BLaER1 (cell line): ENCODE data around the gene SLC2A4RG.
A peak's percentile ranks its signal among the peaks of the same experiment; 100 is the strongest.

Experiments used
- H3K27ac ChIP-seq: shearing (Covaris generic); formaldehyde crosslinking; 2 replicates; pipeline ENCODE4 v1.8.1; 2022
- H3K27me3 ChIP-seq: shearing (Covaris generic); formaldehyde crosslinking; 2 replicates; pipeline ENCODE4 v1.8.1; 2022
- H3K36me3 ChIP-seq: shearing (Covaris generic); formaldehyde crosslinking; 2 replicates; pipeline ENCODE4 v1.8.1; 2022
- H3K4me1 ChIP-seq: shearing (Covaris generic); formaldehyde crosslinking; 2 replicates; pipeline ENCODE4 v1.8.1; 2022
- H3K4me2 ChIP-seq: shearing (Covaris generic); formaldehyde crosslinking; 2 replicates; pipeline ENCODE4 v1.8.1; 2022
- H3K4me3 ChIP-seq: shearing (Covaris generic); formaldehyde crosslinking; 2 replicates; pipeline ENCODE4 v1.8.1; 2022
- H3K9ac ChIP-seq: shearing (Covaris generic); formaldehyde crosslinking; 2 replicates; pipeline ENCODE4 v1.8.1; 2022
- H3K9me3 ChIP-seq: shearing (Covaris generic); formaldehyde crosslinking; 2 replicates; pipeline ENCODE4 v1.8.1; 2022
- H4K20me1 ChIP-seq: shearing (Covaris generic); formaldehyde crosslinking; 2 replicates; pipeline ENCODE4 v1.8.1; 2022
- Cebpa-rat ChIP-seq: shearing (Covaris generic); IDR thresholded peaks from 2 replicates; pipeline ENCODE4 v1.8.1; 2022

Gene SLC2A4RG

DNA sequence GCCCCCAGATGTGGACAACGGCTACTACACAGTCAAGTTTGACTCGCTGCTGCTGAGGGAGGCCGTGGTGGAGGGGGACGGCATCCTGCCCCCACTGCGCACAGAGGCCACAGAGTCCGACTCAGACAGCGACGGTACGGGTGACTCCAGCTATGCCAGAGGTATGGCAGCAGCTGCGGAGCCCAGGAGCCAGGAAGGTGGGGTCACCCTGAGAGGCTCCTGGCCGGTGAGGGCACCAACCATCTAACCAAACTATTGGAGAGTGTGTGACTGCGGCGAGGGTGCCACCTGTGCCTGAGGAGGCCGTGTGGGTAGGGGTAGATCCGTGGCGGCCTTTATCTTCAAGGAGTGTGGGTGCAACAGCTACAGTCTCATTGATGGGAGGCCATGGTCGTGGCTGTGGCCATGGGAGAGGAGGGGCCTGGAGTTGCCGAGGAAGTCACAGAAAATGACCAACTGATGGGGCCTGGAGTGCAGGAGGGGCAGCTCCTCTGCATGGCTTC lies 5.9 kb upstream of the SLC2A4RG start:
- Histone ChIP-seq H3K4me2 (peak overlapping the region; percentile 99), H3K4me1 (peaks cover 95% of the 10 kb centered on the region), H3K36me3 (peaks cover 29% of the 10 kb centered on the region), H3K4me3 (no peak overlapping the region), H3K9ac (0 out of 2 replicates have a peak overlapping the region, but pooled peaks have one; percentile 29), H4K20me1 (peaks cover 17% of the 10 kb centered on the region), H3K9me3 (no peaks in the 10 kb centered on the region), H3K27me3 (no peaks in the 10 kb centered on the region), H3K27ac (peak overlapping the region; percentile 85)
- no peak for TF ChIP-seq Cebpa-rat

DNA sequence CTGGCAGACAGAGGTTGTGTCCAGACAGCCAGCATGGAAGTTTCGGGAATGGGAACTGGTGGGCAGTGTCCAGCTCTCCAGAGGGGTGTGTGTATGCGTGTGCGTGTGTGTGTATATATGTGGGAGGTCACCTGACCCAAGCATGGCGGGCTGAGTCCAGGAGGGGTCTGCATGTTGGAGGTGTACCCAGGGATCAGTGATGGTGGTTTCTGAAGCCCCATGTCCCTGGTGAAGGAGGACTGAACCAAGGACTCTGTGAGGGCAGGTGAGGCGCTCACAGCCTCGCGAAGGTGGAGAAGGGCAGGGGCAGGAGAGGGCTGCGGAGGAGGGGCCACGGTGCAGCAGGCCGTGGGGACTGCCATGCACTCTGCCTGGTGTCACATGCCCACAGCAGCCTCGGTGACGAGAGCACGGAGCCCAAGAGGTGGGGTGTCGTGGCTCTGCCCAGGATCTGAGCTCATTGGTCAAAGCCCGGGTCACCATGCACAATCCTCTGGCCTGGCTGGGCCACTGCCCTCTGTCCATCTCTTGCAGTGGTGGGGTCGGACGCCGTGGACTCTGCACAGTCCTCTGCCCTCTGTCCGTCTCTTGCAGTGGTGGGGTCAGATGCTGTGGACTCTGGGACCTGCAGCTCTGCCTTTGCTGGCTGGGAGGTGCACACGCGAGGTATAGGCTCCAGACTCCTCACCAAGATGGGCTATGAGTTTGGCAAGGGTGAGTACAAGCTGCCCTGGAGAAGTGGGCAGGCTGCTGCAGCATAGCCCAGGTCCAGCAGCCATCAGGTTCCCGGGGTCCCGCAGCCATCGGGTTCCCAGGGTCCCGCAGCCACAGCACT lies 5.2 kb upstream of the SLC2A4RG start:
- Histone ChIP-seq H3K27me3 (no peaks in the 10 kb centered on the region), H4K20me1 (peaks cover 23% of the 10 kb centered on the region), H3K36me3 (peaks cover 29% of the 10 kb centered on the region), H3K27ac (peak overlapping the region; percentile 85), H3K4me2 (peak overlapping the region; percentile 99), H3K4me3 (no peak overlapping the region), H3K4me1 (peaks cover 95% of the 10 kb centered on the region), H3K9me3 (no peaks in the 10 kb centered on the region), H3K9ac (no peak overlapping the region)
- TF ChIP-seq Cebpa-rat, result no peak

DNA sequence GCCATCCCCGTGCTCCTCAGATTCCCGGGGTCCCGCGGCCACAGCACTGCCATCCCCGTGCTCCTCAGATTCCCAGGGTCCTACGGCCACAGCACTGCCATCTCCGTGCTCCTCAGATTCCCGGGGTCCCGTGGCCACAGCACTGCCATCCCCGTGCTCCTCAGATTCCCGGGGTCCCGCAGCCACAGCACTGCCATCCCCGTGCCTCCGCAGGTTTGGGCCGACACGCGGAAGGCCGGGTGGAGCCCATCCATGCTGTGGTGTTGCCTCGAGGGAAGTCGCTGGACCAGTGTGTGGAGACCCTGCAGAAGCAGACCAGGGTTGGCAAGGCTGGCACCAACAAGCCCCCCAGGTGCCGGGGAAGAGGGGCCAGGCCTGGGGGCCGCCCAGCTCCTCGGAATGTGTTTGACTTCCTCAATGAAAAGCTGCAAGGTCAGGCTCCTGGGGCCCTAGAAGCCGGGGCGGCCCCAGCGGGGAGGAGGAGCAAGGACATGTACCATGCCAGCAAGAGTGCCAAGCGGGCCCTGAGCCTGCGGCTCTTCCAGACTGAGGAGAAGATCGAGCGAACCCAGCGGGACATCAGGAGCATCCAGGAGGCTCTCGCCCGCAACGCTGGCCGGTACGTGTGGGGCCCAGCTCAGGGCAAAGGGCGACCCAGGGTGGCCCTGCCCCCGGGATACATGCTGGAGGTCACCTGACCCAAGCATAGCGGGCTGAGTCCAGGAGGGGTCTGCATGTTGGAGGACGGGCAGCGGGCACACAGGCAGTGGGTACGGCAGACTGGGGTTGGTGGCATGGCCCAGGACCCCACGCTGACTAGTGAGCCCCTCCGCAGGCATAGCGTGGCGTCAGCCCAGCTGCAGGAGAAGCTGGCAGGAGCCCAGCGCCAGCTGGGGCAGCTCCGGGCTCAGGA lies 4.4 kb upstream of the SLC2A4RG start:
- H3K4me2 ChIP-seq, result peak overlapping the region; percentile 99
- H3K27ac ChIP-seq, result peak overlapping the region; percentile 85
- H3K4me3 ChIP-seq, result peak overlapping the region; percentile 77
- H3K9me3 ChIP-seq, result no peaks in the 10 kb centered on the region
- H3K4me1 ChIP-seq, result peaks cover 87% of the 10 kb centered on the region
- H3K36me3 ChIP-seq, result peaks cover 29% of the 10 kb centered on the region
- H4K20me1 ChIP-seq, result peaks cover 23% of the 10 kb centered on the region
- peak overlapping the region; percentile 75; the same call in 1 of the 2 replicates for H3K9ac ChIP-seq
- H3K27me3 ChIP-seq, result no peaks in the 10 kb centered on the region
- TF ChIP-seq Cebpa-rat, result no peak

DNA sequence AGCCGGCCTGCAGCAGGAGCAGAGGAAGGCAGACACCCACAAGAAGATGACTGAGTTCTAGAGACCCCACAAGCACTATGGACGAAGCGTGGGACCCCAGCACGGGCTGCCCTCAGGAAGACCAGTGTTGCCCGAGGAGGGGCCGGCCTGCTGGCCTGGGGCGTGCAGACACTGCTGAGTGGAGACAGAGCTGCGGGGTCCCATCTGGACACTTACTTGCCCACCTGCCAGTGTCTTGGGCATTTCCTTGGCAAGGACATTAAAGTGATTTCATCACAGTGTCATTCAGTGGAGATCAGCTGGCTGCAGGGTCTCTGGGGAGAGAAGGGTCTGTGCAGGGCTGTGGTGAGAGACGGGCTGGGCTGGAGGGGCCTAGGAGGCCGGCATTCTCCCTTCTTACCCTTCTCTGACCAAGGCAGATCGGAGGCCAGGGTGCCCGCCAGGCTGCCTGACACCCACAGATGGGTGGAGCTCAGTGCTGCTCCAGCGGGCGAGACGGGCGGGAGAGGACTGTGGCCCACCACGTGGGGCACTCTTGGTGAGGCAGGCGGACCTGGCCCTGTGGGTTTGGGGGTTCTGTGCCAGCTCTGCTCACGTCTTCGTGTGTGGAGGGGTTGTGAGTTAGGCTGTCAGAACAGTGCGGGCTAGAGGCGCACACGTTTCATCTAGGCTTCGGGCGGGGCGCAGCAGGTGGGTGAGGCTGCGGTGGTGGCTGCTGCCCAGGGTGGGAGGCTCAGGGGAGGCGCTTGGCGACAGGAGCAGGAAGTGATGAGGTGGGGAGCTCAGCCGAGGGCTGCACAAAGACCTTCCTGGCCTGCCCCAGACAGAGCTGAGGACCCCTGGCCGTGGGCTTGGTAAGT lies 3.5 kb upstream of the SLC2A4RG start, which contains the start of gene LIME1:
Gene LIME1 (plus strand): TSS at position 806 of the 860 bp plus-strand sequence. CDS start 886 bp downstream, outside the sequence.
- peak within 1 kb of the TSS; percentile 99 for H3K4me2 ChIP-seq
- no peaks in the 10 kb centered on the region for H3K27me3 ChIP-seq
- peak within 1 kb of the TSS; percentile 75 for H3K9ac ChIP-seq
- H3K4me1 ChIP-seq, result peaks cover 87% of the 10 kb centered on the region
- H3K36me3 ChIP-seq, result peaks cover 29% of the 10 kb centered on the region
- peak within 1 kb of the TSS; percentile 85 for H3K27ac ChIP-seq
- H3K4me3 ChIP-seq, result peak within 1 kb of the TSS; percentile 77
- TF ChIP-seq Cebpa-rat, result peak; percentile 21; the same call in 1 of the 2 replicates
- H3K9me3 ChIP-seq, result no peaks in the 10 kb centered on the region
- peaks cover 32% of the 10 kb centered on the region for H4K20me1 ChIP-seq

DNA sequence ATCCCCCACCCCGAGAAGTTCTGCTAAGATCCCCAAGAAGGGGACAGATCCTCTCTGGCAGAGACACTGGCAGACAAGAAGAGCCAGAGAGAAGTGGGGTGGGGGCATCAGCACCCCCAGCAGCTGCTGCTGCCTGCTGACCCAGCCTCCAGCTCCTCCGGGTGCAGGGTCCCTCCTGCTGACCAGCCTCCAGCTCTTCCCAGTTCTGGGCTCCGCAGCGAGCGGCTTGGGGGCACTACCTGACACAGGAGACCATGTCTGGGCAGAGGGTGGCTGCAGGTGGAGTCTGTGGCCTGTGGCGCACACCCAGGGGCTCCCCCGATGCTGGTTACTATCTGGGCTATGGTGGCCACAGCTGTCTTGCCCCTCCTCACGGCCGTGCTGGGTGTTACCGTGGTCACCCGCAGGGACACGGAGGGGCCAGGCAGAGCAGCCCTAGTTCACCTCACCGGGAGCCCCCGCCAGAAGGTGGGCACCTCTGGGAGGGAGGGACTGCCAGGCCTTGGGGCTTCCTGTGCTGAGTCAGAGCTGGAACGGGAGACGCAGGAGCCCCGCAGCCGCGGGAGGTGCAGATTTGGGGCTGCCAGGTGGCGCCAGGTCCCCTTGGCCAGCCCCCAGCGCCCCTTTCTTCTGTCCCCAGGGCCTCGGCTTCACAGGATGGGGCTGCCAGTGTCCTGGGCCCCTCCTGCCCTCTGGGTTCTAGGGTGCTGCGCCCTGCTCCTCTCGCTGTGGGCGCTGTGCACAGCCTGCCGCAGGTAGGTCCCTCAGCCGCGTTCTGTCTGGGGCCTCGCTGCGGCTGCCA lies 2.5 kb upstream of the SLC2A4RG start:
- peak overlapping the region; percentile 77 for H3K4me3 ChIP-seq
- peaks cover 34% of the 10 kb centered on the region for H4K20me1 ChIP-seq
- H3K9me3 ChIP-seq, result no peaks in the 10 kb centered on the region
- no peaks in the 10 kb centered on the region for H3K27me3 ChIP-seq
- peak overlapping the region; percentile 99 for H3K4me2 ChIP-seq
- peaks cover 38% of the 10 kb centered on the region for H3K36me3 ChIP-seq
- H3K9ac ChIP-seq, result peak overlapping the region; percentile 75
- TF ChIP-seq Cebpa-rat, result no peak
- H3K27ac ChIP-seq, result peak overlapping the region; percentile 85
- H3K4me1 ChIP-seq, result peaks cover 87% of the 10 kb centered on the region

GRCh38 chr20:63737695-63737944 lies 2.0 kb upstream of the SLC2A4RG start:
- no peak for TF ChIP-seq Cebpa-rat
- peak overlapping the region; percentile 75; the same call in 1 of the 2 replicates for H3K9ac ChIP-seq
- peaks cover 34% of the 10 kb centered on the region for H4K20me1 ChIP-seq
- H3K9me3 ChIP-seq, result no peaks in the 10 kb centered on the region
- H3K4me2 ChIP-seq, result peak overlapping the region; percentile 99
- peak overlapping the region; percentile 77 for H3K4me3 ChIP-seq
- peak overlapping the region; percentile 85 for H3K27ac ChIP-seq
- peaks cover 84% of the 10 kb centered on the region for H3K4me1 ChIP-seq
- H3K27me3 ChIP-seq, result no peaks in the 10 kb centered on the region
- H3K36me3 ChIP-seq, result peaks cover 42% of the 10 kb centered on the region

DNA sequence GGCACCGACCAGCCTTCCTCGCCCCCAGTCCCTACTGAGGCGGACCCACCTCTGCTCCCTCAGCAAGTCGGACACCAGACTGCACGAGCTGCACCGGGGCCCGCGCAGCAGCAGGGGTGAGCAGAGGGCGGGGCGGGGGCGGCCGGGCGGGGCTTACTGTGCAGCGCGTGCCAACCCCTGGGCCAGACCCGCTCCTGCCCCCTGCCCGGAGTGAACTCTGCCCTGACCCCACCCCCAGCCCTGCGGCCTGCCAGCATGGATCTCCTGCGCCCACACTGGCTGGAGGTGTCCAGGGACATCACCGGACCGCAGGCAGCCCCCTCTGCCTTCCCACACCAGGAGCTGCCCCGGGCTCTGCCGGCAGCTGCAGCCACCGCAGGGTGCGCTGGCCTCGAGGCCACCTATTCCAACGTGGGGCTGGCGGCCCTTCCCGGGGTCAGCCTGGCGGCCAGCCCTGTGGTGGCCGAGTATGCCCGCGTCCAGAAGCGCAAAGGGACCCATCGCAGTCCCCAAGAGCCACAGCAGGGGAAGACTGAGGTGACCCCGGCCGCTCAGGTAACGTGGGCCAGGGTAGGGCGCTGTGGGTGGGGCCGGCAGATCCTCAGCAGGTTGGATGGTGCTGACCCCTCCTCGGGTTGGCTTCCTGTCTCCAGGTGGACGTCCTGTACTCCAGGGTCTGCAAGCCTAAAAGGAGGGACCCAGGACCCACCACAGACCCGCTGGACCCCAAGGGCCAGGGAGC lies 1.5 kb upstream of the SLC2A4RG start:
- H3K9me3 ChIP-seq, result no peaks in the 10 kb centered on the region
- TF ChIP-seq Cebpa-rat, result no peak
- H3K36me3 ChIP-seq, result peaks cover 44% of the 10 kb centered on the region
- H4K20me1 ChIP-seq, result peaks cover 34% of the 10 kb centered on the region
- H3K27me3 ChIP-seq, result no peaks in the 10 kb centered on the region
- peak overlapping the region; percentile 60 for H3K9ac ChIP-seq
- peak overlapping the region; percentile 36; the same call in 1 of the 2 replicates for H3K27ac ChIP-seq
- peak overlapping the region; percentile 77 for H3K4me3 ChIP-seq
- H3K4me1 ChIP-seq, result peaks cover 81% of the 10 kb centered on the region
- H3K4me2 ChIP-seq, result peak overlapping the region; percentile 99

GRCh38 chr20:63738687-63739129 lies 868 bp upstream of the SLC2A4RG start:
- H3K9me3 ChIP-seq, result no peaks in the 10 kb centered on the region
- H3K9ac ChIP-seq, result peak overlapping the region; percentile 60
- H3K4me2 ChIP-seq, result peak overlapping the region; percentile 99
- peaks cover 44% of the 10 kb centered on the region for H3K36me3 ChIP-seq
- peak overlapping the region; percentile 36; the same call in 1 of the 2 replicates for H3K27ac ChIP-seq
- peaks cover 34% of the 10 kb centered on the region for H4K20me1 ChIP-seq
- peaks cover 75% of the 10 kb centered on the region for H3K4me1 ChIP-seq
- H3K27me3 ChIP-seq, result no peaks in the 10 kb centered on the region
- peak overlapping the region; percentile 77 for H3K4me3 ChIP-seq
- no peak for TF ChIP-seq Cebpa-rat
